Upper lobe of right lung (tissue), 1 donor: ENCODE results near the gene NEURL1B. TPM values are rescaled to one million over a fixed set of nuclear protein-coding genes. Genes with fewer than 3 reads are reported as not detected.
"Not testable (repeated sequence)": the region's sequence is repeated elsewhere in the genome, so short reads cannot be mapped to it uniquely, and the experiment has no call there.

Experiments
- ATAC-seq: fragments of 200-7000 bp; cut with Tn5 transposase; one replicate; pipeline ENCODE4 v1.9.1; 2020; ENCODE audit warnings: mild to moderate bottlenecking, moderate library complexity
- DNase-seq: peaks from one replicate; pipeline ENCODE4 v3.0.0-alpha.2; 2020
- H3K27ac ChIP-seq: fragments of 200-600 bp; one replicate; pipeline ENCODE4 v1.8.0; 2022
- H3K27me3 ChIP-seq: fragments of 200-600 bp; one replicate; pipeline ENCODE4 v1.8.0; 2022; ENCODE audit warnings: mild to moderate bottlenecking
- H3K36me3 ChIP-seq: fragments of 200-600 bp; one replicate; pipeline ENCODE4 v1.8.0; 2022
- H3K4me1 ChIP-seq: fragments of 200-600 bp; one replicate; pipeline ENCODE4 v1.8.0; 2022
- H3K4me3 ChIP-seq: fragments of 200-600 bp; one replicate; pipeline ENCODE4 v1.8.0; 2022; ENCODE audit warnings: mild to moderate bottlenecking
- H3K9me3 ChIP-seq: fragments of 200-600 bp; one replicate; pipeline ENCODE4 v1.8.0; 2022
- CTCF ChIP-seq: fragments of 200-600 bp; IDR thresholded peaks from one replicate; pipeline ENCODE4 v1.8.0; 2022; ENCODE audit warnings: antibody characterized with exemption
- intact Hi-C: fragments of 100-400 bp; cut with DNase I; formaldehyde crosslinking; loops from one replicate; pipeline ENCODE4 v1.11.0; 2022
- total RNA-seq: library from RNA; stranded (reverse); fragmentation: NEBNext Ultra II Directional; extraction: Animal tissue kit (Norgen Biotek cat#: 25700); gene quantifications from one replicate; pipeline ENCODE4 v1.2.1, GENCODE V29; 2021
- donor health status: DM: no; HTN: yes; CAD: no; lungs with severe emphysema.

The NEURL1B gene
- total RNA-seq, 1 donor from 2014 or later: 25.0 TPM

GRCh38 chr5:172710676-172711075 lies 69.6 kb downstream of the NEURL1B start:
- Histone ChIP-seq H3K27ac (no peak overlapping the region), H3K4me3 (no peak overlapping the region), H3K27me3 (no peaks in the 10 kb centered on the region), H3K9me3 (no peaks in the 10 kb centered on the region), H3K4me1 (peaks cover 25% of the 10 kb centered on the region), H3K36me3 (no peaks in the 10 kb centered on the region)
- DNase-seq (no peak), ATAC-seq (no peak)
- TF ChIP-seq CTCF: no peak
- intact Hi-C loops: no loop called here

GRCh38 chr5:172711321-172711861 lies 70.3 kb downstream of the NEURL1B start:
- H3K9me3 ChIP-seq, H3K27ac ChIP-seq, intact Hi-C loops, H3K4me3 ChIP-seq, H3K36me3 ChIP-seq, ATAC-seq, H3K27me3 ChIP-seq, DNase-seq: not testable (repeated sequence)
- peaks cover 28% of the 10 kb centered on the region for H3K4me1 ChIP-seq

GRCh38 chr5:172712610-172713009 lies 71.5 kb downstream of the NEURL1B start:
- Histone ChIP-seq H3K27ac (no peak overlapping the region), H3K9me3 (no peaks in the 10 kb centered on the region), H3K36me3 (no peaks in the 10 kb centered on the region), H3K4me1 (peaks cover 39% of the 10 kb centered on the region), H3K4me3 (no peak overlapping the region), H3K27me3 (no peaks in the 10 kb centered on the region)
- no peak for DNase-seq
- TF ChIP-seq CTCF: no peak
- intact Hi-C loops: no loop called here
- ATAC-seq: no peak

DNA sequence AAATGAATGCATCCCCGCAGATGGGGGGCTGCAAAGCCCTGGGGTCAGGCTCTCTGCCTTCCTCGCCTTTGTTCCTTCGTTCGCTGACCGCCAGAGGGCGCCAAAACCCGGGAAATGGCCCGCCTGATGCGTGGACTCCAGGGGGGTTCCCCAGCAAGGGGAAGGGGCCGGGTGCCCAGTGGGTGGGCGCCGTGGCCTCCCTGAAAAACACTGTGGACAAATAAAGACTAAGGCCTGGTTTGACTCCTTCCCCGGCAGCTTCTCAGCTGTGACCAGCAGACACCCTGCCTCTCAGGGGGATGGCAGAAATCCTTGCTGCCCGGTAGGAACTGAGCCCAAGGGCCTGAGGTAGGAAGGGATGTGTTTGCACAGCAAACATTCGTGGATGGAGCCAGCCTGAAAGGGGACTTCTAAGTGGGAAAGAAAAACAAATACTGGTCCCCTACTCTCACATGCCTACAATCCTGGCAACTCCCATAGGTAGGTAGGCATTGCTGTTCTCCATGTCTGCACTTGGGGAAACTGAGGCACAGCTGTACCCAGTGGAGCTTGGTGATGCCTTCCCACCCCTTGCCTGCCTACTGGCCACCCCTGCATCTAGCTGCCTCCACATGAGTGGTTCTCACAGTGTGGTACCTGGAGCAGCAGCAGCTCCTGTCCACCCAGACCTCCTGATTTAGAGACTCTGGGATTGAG lies 72.2 kb downstream of the NEURL1B start:
- Histone ChIP-seq H3K4me1 (peaks cover 41% of the 10 kb centered on the region), H3K9me3 (no peaks in the 10 kb centered on the region), H3K4me3 (no peak overlapping the region), H3K27ac (peak overlapping the region; percentile 81), H3K27me3 (no peaks in the 10 kb centered on the region), H3K36me3 (no peaks in the 10 kb centered on the region)
- TF ChIP-seq CTCF: peak; percentile 95
- intact Hi-C loops: no loop called here
- peak; percentile 37 for ATAC-seq
- peak; percentile 87 for DNase-seq

GRCh38 chr5:172713809-172714490 lies 72.9 kb downstream of the NEURL1B start:
- intact Hi-C loops: no loop called here
- ATAC-seq (no peak), DNase-seq (no peak)
- peaks cover 41% of the 10 kb centered on the region for H3K4me1 ChIP-seq
- no peak for TF ChIP-seq CTCF
- H3K4me3 ChIP-seq: no peak overlapping the region
- no peaks in the 10 kb centered on the region for H3K36me3 ChIP-seq
- peak overlapping the region; percentile 81 for H3K27ac ChIP-seq
- no peaks in the 10 kb centered on the region for H3K27me3 ChIP-seq
- H3K9me3 ChIP-seq: no peaks in the 10 kb centered on the region
